Measurements from ENCODE around the gene RNF111. TPM values are rescaled to one million over a fixed set of nuclear protein-coding genes. Genes with fewer than 3 reads are reported as not detected.

Gene RNF111
- total and polyA plus RNA-seq, 10 of the 15 experiments (the other 5 are each of a cell fraction or from before 2014, with no cell fraction given), result 8.6 to 34.7 (median 15.7) TPM

DNA sequence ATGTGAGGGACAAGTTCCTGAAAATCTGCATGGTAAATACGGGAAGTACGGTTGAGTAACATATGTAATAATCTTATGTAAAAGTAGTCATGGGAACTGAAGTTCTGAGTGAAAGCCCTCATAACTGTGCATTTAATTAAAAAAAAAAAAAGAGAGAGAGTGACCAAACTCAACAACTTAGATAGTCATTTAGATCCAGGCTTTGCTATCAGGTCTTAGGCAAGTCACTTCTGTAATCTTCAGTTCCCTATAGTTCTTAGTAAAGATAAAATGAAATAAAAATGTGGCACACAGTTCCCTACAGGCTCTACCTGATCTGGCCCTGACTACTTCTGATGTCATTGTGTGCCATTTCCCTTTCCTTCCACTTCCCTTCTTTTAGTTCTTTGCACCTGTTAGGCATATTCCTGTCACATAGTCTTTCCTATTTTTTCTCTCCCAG is 15.0 kb downstream of the RNF111 start (continued):
- TF ChIP-seq, protein P1, sequence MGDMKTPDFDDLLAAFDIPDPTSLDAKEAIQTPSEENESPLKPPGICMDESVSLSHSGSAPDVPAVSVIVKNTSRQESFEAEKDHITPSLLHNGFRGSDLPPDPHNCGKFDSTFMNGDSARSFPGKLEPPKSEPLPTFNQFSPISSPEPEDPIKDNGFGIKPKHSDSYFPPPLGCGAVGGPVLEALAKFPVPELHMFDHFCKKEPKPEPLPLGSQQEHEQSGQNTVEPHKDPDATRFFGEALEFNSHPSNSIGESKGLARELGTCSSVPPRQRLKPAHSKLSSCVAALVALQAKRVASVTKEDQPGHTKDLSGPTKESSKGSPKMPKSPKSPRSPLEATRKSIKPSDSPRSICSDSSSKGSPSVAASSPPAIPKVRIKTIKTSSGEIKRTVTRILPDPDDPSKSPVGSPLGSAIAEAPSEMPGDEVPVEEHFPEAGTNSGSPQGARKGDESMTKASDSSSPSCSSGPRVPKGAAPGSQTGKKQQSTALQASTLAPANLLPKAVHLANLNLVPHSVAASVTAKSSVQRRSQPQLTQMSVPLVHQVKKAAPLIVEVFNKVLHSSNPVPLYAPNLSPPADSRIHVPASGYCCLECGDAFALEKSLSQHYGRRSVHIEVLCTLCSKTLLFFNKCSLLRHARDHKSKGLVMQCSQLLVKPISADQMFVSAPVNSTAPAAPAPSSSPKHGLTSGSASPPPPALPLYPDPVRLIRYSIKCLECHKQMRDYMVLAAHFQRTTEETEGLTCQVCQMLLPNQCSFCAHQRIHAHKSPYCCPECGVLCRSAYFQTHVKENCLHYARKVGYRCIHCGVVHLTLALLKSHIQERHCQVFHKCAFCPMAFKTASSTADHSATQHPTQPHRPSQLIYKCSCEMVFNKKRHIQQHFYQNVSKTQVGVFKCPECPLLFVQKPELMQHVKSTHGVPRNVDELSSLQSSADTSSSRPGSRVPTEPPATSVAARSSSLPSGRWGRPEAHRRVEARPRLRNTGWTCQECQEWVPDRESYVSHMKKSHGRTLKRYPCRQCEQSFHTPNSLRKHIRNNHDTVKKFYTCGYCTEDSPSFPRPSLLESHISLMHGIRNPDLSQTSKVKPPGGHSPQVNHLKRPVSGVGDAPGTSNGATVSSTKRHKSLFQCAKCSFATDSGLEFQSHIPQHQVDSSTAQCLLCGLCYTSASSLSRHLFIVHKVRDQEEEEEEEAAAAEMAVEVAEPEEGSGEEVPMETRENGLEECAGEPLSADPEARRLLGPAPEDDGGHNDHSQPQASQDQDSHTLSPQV (IDR thresholded peaks at IDR 0.05), result no peak
- TF ChIP-seq NFIC (IDR thresholded peaks at IDR 0.05; ENCODE audit: low read depth, low read length) (peak; percentile 63; the same call in 1 of the 2 replicates), KDM1A (IDR thresholded peaks at IDR 0.05; ENCODE audit: borderline replicate concordance) (no peak), POLR2AphosphoS2 (IDR thresholded peaks at IDR 0.05; ENCODE audit: low read depth, low read length) (no peak), ESRRA (IDR thresholded peaks at IDR 0.05; ENCODE audit: low read length) (no peak), SPI1 (IDR thresholded peaks at IDR 0.05; ENCODE audit: borderline replicate concordance, insufficient read depth, low read depth, low read length) (peak; percentile 84), MTA2 (IDR thresholded peaks at IDR 0.05; ENCODE audit: low read depth) (0 out of 2 replicates have a peak, but pooled peaks have one; percentile 39), RUNX3 (IDR thresholded peaks at IDR 0.05; ENCODE audit: low read length) (0 out of 2 replicates have a peak, but pooled peaks have one; percentile 37), POLR2A (IDR thresholded peaks at IDR 0.05; ENCODE audit: low read depth, low read length) (no peak), NBN (IDR thresholded peaks at IDR 0.05) (0 out of 2 replicates have a peak, but pooled peaks have one; percentile 27), IRF4 (IDR thresholded peaks at IDR 0.05; ENCODE audit: low read depth, low read length) (0 out of 2 replicates have a peak, but pooled peaks have one; percentile 42), ATF7 (IDR thresholded peaks at IDR 0.05; ENCODE audit: low read depth) (no peak), STAT3 (IDR thresholded peaks at IDR 0.05; ENCODE audit: low read depth, low read length) (no peak), WRNIP1 (IDR thresholded peaks at IDR 0.05; ENCODE audit: borderline replicate concordance, low read depth, low read length) (no peak), BCL11A (IDR thresholded peaks at IDR 0.05; ENCODE audit: low read depth, low read length) (peak; percentile 70), HDAC6 (IDR thresholded peaks at IDR 0.05; ENCODE audit: unreplicated experiment) (no peak)
- TF ChIP-seq, protein P2, sequence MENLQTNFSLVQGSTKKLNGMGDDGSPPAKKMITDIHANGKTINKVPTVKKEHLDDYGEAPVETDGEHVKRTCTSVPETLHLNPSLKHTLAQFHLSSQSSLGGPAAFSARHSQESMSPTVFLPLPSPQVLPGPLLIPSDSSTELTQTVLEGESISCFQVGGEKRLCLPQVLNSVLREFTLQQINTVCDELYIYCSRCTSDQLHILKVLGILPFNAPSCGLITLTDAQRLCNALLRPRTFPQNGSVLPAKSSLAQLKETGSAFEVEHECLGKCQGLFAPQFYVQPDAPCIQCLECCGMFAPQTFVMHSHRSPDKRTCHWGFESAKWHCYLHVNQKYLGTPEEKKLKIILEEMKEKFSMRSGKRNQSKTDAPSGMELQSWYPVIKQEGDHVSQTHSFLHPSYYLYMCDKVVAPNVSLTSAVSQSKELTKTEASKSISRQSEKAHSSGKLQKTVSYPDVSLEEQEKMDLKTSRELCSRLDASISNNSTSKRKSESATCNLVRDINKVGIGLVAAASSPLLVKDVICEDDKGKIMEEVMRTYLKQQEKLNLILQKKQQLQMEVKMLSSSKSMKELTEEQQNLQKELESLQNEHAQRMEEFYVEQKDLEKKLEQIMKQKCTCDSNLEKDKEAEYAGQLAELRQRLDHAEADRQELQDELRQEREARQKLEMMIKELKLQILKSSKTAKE (IDR thresholded peaks at IDR 0.05; ENCODE audit: low read depth, poor library complexity, severe bottlenecking), result no peak
- TF ChIP-seq, protein P3, sequence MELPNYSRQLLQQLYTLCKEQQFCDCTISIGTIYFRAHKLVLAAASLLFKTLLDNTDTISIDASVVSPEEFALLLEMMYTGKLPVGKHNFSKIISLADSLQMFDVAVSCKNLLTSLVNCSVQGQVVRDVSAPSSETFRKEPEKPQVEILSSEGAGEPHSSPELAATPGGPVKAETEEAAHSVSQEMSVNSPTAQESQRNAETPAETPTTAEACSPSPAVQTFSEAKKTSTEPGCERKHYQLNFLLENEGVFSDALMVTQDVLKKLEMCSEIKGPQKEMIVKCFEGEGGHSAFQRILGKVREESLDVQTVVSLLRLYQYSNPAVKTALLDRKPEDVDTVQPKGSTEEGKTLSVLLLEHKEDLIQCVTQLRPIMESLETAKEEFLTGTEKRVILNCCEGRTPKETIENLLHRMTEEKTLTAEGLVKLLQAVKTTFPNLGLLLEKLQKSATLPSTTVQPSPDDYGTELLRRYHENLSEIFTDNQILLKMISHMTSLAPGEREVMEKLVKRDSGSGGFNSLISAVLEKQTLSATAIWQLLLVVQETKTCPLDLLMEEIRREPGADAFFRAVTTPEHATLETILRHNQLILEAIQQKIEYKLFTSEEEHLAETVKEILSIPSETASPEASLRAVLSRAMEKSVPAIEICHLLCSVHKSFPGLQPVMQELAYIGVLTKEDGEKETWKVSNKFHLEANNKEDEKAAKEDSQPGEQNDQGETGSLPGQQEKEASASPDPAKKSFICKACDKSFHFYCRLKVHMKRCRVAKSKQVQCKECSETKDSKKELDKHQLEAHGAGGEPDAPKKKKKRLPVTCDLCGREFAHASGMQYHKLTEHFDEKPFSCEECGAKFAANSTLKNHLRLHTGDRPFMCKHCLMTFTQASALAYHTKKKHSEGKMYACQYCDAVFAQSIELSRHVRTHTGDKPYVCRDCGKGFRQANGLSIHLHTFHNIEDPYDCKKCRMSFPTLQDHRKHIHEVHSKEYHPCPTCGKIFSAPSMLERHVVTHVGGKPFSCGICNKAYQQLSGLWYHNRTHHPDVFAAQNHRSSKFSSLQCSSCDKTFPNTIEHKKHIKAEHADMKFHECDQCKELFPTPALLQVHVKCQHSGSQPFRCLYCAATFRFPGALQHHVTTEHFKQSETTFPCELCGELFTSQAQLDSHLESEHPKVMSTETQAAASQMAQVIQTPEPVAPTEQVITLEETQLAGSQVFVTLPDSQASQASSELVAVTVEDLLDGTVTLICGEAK (IDR thresholded peaks at IDR 0.05; ENCODE audit: borderline replicate concordance), result no peak
- TF ChIP-seq, protein P4, sequence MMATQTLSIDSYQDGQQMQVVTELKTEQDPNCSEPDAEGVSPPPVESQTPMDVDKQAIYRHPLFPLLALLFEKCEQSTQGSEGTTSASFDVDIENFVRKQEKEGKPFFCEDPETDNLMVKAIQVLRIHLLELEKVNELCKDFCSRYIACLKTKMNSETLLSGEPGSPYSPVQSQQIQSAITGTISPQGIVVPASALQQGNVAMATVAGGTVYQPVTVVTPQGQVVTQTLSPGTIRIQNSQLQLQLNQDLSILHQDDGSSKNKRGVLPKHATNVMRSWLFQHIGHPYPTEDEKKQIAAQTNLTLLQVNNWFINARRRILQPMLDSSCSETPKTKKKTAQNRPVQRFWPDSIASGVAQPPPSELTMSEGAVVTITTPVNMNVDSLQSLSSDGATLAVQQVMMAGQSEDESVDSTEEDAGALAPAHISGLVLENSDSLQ (IDR thresholded peaks at IDR 0.05), result peak; percentile 92

Measured in GM12878 (cell line).